Measurements from ENCODE around the gene SORBS1.

Gene SORBS1

GRCh38 chr10:95505084-95505610 lies 56.0 kb downstream of the SORBS1 start:
- TF ChIP-seq ZFX (IDR thresholded peaks at IDR 0.05) = no peak
- TF ChIP-seq, protein P1, sequence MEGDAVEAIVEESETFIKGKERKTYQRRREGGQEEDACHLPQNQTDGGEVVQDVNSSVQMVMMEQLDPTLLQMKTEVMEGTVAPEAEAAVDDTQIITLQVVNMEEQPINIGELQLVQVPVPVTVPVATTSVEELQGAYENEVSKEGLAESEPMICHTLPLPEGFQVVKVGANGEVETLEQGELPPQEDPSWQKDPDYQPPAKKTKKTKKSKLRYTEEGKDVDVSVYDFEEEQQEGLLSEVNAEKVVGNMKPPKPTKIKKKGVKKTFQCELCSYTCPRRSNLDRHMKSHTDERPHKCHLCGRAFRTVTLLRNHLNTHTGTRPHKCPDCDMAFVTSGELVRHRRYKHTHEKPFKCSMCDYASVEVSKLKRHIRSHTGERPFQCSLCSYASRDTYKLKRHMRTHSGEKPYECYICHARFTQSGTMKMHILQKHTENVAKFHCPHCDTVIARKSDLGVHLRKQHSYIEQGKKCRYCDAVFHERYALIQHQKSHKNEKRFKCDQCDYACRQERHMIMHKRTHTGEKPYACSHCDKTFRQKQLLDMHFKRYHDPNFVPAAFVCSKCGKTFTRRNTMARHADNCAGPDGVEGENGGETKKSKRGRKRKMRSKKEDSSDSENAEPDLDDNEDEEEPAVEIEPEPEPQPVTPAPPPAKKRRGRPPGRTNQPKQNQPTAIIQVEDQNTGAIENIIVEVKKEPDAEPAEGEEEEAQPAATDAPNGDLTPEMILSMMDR (conservative IDR thresholded peaks at IDR 0.05) = no peak
- H3K27ac ChIP-seq = no peak overlapping the region

DNA sequence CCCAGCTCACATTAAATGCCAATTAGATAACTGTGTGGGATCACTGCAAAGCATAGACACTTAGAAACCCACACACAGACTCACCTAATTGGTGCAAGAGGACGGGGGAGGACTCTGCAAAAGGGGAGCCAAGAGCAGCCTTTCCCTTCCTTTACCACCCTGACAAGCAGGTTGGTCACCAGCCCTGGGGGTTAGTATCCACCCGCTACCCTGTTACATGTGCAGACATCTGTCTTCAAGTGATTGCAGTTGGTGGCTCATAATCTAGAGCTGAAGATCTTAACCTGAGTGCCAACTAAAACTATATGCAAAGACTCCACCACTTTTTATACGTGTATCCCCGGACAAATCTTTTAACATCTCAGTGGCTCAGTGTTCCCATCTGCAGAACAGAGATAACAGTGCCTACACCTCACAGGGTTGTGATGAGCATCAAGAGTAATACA lies 56.9 kb downstream of the SORBS1 start:
- TF ChIP-seq ZFX (IDR thresholded peaks at IDR 0.05) = no peak
- TF ChIP-seq, protein P1 (conservative IDR thresholded peaks at IDR 0.05) = no peak
- H3K27ac ChIP-seq = no peak overlapping the region

GRCh38 chr10:95503526-95503925 lies 57.6 kb downstream of the SORBS1 start:
- no peak for TF ChIP-seq ZFX (IDR thresholded peaks at IDR 0.05)
- TF ChIP-seq, protein P1 (conservative IDR thresholded peaks at IDR 0.05) = no peak
- H3K27ac ChIP-seq = no peak overlapping the region

DNA sequence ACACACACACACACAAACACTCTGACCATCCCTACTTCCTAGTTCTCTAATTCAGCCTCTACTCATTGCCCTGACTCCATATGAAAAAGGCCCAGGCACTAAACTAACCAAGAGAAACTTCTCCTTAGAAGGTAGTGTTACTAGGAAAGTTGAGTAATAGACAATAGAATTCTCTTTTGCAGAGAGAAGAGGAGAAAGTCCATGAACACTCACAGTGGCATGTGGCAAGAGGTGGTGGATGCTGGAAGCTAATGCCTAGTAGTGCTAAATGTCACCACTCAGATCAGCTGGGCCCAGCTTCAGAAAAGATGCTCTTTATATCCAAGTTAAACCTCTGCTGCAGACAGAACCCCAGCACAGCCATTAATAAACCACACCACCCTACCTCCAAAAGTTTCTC lies 58.2 kb downstream of the SORBS1 start:
- H3K27ac ChIP-seq = no peak overlapping the region
- TF ChIP-seq, protein P1 (conservative IDR thresholded peaks at IDR 0.05) = no peak

DNA sequence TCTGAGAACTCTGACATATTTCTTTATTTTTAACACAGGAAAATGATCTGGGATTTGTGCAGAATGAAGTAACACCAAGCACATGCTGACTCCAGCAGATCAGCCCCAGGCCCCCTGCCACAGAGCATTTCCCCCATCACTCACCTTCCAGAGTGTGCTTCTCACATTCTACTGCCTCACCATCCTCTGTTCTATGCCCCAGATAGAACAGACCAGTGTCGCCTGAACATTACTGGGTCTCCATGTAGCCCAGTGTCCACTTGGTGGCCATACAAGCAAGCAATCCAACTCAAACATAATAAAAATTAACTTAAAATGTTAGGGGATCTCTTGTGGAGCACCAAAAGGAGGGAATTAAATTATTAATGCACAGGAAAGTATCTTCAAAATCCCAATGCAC lies 58.8 kb downstream of the SORBS1 start:
- H3K27ac ChIP-seq = no peak overlapping the region
- TF ChIP-seq ZFX (IDR thresholded peaks at IDR 0.05) = no peak
- TF ChIP-seq, protein P1 (conservative IDR thresholded peaks at IDR 0.05) = no peak

GRCh38 chr10:95501203-95502094 lies 59.7 kb downstream of the SORBS1 start:
- TF ChIP-seq ZFX (IDR thresholded peaks at IDR 0.05) = no peak
- TF ChIP-seq, protein P1 (conservative IDR thresholded peaks at IDR 0.05) = no peak
- H3K27ac ChIP-seq = no peak overlapping the region

- H3K27ac ChIP-seq = no peak overlapping the region
- TF ChIP-seq ZFX (IDR thresholded peaks at IDR 0.05) = no peak
- TF ChIP-seq, protein P1 (conservative IDR thresholded peaks at IDR 0.05) = no peak
Measured at GRCh38 chr10:95500649-95501048, 60.5 kb downstream of the SORBS1 start.

All from C4-2B (cell line).